Esophagus (tissue), 2 donors: Measurements from ENCODE around the gene TP53BP1. TPM values are rescaled to one million over a fixed set of nuclear protein-coding genes. Genes with fewer than 3 reads are reported as not detected.

Experiments
- H3K27ac ChIP-seq, 2 donors: one replicate each; pipeline ENCODE4 v1.5.1; 2013; ENCODE audit warnings: low read depth in 2 of 2, mild to moderate bottlenecking in 2 of 2, inconsistent platforms in 1 of 2, low read length in 1 of 2, moderate library complexity in 1 of 2
- H3K27me3 ChIP-seq, 2 donors: one replicate each; pipeline ENCODE4 v1.6.1; 2013; ENCODE audit warnings: low read length in 2 of 2, control low read depth in 1 of 2, mild to moderate bottlenecking in 1 of 2; ENCODE audit not compliant: insufficient read depth in 2 of 2, control insufficient read depth in 1 of 2
- H3K36me3 ChIP-seq, 2 donors: one replicate each; pipeline ENCODE4 v1.6.1; 2013; ENCODE audit warnings: low read length in 1 of 2; ENCODE audit not compliant: control insufficient read depth in 2 of 2, insufficient read depth in 2 of 2
- H3K4me1 ChIP-seq, 2 donors: one replicate each; pipeline ENCODE4 v1.6.1; 2013; ENCODE audit warnings: low read length in 1 of 2; ENCODE audit not compliant: control insufficient read depth in 2 of 2, insufficient read depth in 2 of 2
- H3K4me3 ChIP-seq, 2 donors: one replicate each; pipeline ENCODE4 v1.5.1; 2013; ENCODE audit warnings: low read length in 2 of 2, mild to moderate bottlenecking in 2 of 2, low read depth in 1 of 2, moderate library complexity in 1 of 2
- H3K9me3 ChIP-seq, 2 donors: one replicate each; pipeline ENCODE4 v1.6.1; 2013; ENCODE audit warnings: mild to moderate bottlenecking in 2 of 2, low read depth in 1 of 2, low read length in 1 of 2, moderate library complexity in 1 of 2; ENCODE audit not compliant: control insufficient read depth in 2 of 2, insufficient read depth in 1 of 2
- WGBS, 2 donors: extraction: QIAGEN DNeasy Blood & Tissue Kit; methylation state at CpG; one replicate each; pipeline ENCODE4 v1.1.7; 2013; 5-methylcytosine and 5-hydroxymethylcytosine counted together
- polyA plus RNA-seq, 2 donors: library from polyadenylated mRNA; stranded (reverse); fragments of 200-250 nt; gene quantifications; one replicate each; pipeline ENCODE4 v1.2.3, GENCODE V29; 2013
- donor health status: healthy with polysubstance abuse.
- donor health status: Bipolar disorder and iron deficiency.

TP53BP1 gene
- polyA plus RNA-seq, 2 donors, result 6.9 to 7.8 TPM

- Histone ChIP-seq H3K27me3 (no peaks in the 10 kb centered on the region), H3K4me1 (peaks cover 0 to 3% of the 10 kb centered on the region in 2 donors), H3K27ac (no peak overlapping the region), H3K4me3 (peak overlapping the region in 1 of 2 donors; percentile 93), H3K9me3 (no peaks in the 10 kb centered on the region), H3K36me3 (no peaks in the 10 kb centered on the region)
- 61 to 67% methylated on average over 7 of the region's 7 CpGs for WGBS, 2 donors
Measured at GRCh38 chr15:43493703-43494472, 932 bp upstream of the TP53BP1 start.

DNA sequence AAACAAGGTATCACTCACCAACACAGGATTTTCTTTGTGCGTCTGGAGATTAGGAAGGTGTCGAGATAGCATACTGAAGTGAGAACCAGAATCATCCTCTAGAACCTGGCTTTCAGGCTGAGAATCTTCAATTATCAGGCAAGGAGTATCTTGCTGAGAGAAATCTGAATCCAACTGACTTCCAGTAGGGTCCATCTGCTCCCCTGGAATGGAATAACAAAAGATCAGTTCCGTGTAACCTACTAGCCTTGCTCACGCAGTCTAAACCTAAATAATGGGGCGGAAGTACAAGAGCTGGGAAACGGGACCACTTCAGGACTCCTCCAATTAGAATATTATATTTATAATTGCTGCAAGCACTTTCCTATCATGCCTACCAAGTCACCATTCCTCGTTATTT lies 690 bp downstream of the TP53BP1 start:
- peak overlapping the region in 1 of 2 donors; percentile 13 for H3K27ac ChIP-seq
- WGBS, 2 donors, result 10 to 11% methylated on average over 7 of the region's 7 CpGs

DNA sequence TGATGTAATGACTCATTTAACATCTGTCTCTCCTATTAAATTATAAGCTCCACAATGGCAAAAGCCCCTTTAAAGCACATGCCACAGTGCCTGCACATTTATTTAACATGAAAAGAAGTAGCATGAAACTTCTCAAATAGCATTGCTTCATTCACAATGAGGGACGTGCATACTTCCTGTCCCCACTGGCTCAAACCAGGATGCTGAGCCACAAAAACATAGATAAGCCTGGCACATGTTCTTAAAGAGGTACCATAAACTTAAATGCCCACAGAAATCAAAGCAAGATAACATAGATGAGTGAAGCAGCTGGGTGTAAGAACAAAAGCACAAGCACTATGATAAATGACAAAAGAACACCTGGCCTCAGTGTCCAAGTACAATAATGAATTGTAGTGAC lies 3.8 kb downstream of the TP53BP1 start:
- H3K27ac ChIP-seq, result no peak overlapping the region
- peaks cover 0 to 3% of the 10 kb centered on the region in 2 donors for H3K4me1 ChIP-seq
- WGBS, 2 donors, result 18 to 28% methylated on average over 1 of the region's 1 CpG
- no peaks in the 10 kb centered on the region for H3K9me3 ChIP-seq
- H3K27me3 ChIP-seq, result no peaks in the 10 kb centered on the region
- no peaks in the 10 kb centered on the region for H3K36me3 ChIP-seq
- H3K4me3 ChIP-seq, result no peak overlapping the region

More for the DNA sequence above, 690 bp downstream of the TP53BP1 start:
- Histone ChIP-seq H3K4me3 (peak overlapping the region; percentile 90 to 93), H3K27me3 (no peaks in the 10 kb centered on the region), H3K9me3 (no peaks in the 10 kb centered on the region), H3K36me3 (no peaks in the 10 kb centered on the region), H3K4me1 (peaks cover 0 to 3% of the 10 kb centered on the region in 2 donors)

DNA sequence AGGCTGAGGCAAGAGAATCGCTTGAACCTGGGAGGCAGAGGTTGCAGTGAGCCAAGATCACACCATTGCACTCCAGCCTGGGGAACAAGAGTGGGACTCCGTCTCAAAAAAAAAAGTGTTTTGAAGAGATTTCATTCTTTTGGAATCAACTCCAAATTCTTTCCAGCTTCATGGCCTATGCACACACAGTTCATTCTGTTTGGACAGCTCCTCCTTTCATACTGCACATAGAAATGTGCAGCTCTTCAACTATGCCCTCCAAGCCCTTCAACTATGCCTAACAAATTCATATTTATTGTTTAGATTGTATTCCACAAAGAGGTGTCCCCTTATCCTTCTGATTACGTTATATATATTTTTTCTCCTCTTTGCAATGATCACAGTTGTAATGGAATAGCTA lies 4.2 kb downstream of the TP53BP1 start:
- Histone ChIP-seq H3K36me3 (no peaks in the 10 kb centered on the region), H3K27me3 (no peaks in the 10 kb centered on the region), H3K4me3 (no peak overlapping the region), H3K9me3 (no peaks in the 10 kb centered on the region), H3K27ac (no peak overlapping the region), H3K4me1 (peaks cover 0 to 3% of the 10 kb centered on the region in 2 donors)
- 86 to 88% methylated on average over 3 of the region's 3 CpGs for WGBS, 2 donors

GRCh38 chr15:43487271-43487895 lies 5.6 kb downstream of the TP53BP1 start:
- H3K9me3 ChIP-seq, result no peaks in the 10 kb centered on the region
- no peaks in the 10 kb centered on the region for H3K36me3 ChIP-seq
- H3K27ac ChIP-seq, result no peak overlapping the region
- H3K4me3 ChIP-seq, result no peak overlapping the region
- peaks cover 0 to 3% of the 10 kb centered on the region in 2 donors for H3K4me1 ChIP-seq
- no peaks in the 10 kb centered on the region for H3K27me3 ChIP-seq
- WGBS, 2 donors, result 89% methylated on average over 6 of the region's 6 CpGs

DNA sequence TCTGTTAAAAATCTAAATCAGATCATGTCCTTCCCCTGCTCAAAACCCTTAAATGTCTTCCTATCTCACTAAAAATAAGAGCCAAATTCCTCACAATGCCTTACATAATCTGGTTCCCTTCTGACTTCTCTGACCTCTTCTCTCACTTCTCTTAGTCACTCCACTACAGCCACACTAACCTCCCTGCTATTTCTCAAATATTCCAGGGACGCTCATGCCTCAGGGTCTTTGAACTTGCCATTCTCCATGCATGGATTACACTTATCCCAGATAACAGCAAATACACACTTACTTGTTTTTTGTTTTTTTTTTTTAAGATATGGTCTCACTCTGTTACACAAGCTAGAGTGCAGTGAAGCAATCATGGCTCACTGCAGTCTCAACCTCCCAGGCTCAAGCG lies 8.5 kb downstream of the TP53BP1 start:
- 96 to 97% methylated on average over 2 of the region's 2 CpGs for WGBS, 2 donors
- no peak overlapping the region for H3K27ac ChIP-seq
- no peaks in the 10 kb centered on the region for H3K27me3 ChIP-seq
- H3K4me3 ChIP-seq, result no peak overlapping the region
- H3K9me3 ChIP-seq, result no peaks in the 10 kb centered on the region
- H3K4me1 ChIP-seq, result no peaks in the 10 kb centered on the region
- H3K36me3 ChIP-seq, result no peaks in the 10 kb centered on the region

DNA sequence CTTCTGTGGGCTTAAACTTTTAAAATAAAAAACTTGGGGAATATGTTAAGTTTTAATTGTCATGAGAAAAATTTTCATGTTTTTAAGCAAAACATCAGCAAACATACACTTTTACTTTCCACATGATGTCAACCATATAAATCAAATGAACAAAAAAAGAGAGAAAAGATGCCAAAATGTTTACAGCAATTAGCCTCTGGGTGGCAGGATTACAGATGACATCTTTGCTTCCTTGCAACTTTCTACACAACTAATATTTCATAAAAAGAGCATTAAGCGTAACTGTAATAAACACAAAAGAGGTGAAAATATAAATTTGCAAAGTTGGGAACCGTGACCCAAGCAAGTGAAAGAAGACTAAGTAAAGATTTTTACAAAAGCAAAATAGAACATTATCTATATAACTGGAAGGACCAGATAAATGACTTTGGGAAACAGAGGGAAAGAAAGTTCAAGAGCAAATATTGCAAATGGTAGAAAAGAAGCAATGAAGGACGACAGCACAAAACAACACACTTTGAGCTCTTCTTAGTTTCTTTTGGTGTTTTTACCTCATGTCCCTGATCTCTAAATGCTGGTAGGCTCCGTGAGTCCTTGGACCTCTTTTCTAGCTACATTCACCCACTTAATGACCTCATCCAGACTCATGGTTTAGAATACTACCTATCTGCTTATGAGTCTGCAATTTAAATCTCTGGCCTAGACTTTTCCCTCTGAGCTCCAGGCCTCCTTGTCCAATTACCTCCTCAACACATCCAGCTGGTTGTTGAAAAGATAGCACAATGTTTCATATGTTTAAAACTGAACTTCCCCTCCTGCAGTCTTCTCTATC lies 9.4 kb downstream of the TP53BP1 start:
- 68 to 72% methylated on average over 4 of the region's 4 CpGs for WGBS, 2 donors
- Histone ChIP-seq H3K9me3 (no peaks in the 10 kb centered on the region), H3K4me3 (no peak overlapping the region), H3K27me3 (no peaks in the 10 kb centered on the region), H3K27ac (no peak overlapping the region), H3K36me3 (peaks cover 0 to 5% of the 10 kb centered on the region in 2 donors), H3K4me1 (no peaks in the 10 kb centered on the region)

DNA sequence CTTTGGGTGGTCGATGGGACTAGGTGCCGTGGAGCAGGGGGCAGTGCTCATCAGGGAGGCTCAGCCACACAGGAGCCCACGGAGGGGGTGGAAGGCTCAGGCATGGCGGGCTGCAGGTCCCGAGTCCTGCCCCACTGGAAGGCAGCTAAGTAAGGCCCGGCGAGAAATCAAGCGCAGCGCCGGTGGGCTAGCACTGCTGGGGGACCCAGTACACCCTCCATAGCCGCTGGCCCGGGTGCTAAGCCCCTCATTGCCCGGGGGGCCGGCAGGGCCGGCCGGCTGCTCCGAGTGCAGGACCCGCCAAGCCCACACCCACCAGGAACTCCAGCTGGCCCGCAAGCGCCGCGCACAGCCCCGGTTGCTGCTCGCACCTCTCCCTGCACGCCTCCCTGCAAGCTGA lies 19.1 kb downstream of the TP53BP1 start:
- Histone ChIP-seq H3K4me3 (no peak overlapping the region), H3K36me3 (peaks cover 4 to 16% of the 10 kb centered on the region in 2 donors), H3K4me1 (no peaks in the 10 kb centered on the region), H3K27ac (no peak overlapping the region), H3K9me3 (peaks cover 0 to 3% of the 10 kb centered on the region in 2 donors), H3K27me3 (no peaks in the 10 kb centered on the region)
- WGBS, 2 donors, result 96 to 98% methylated on average over 18 to 25 of the region's 25 CpGs

- Histone ChIP-seq H3K4me3 (no peak overlapping the region), H3K27me3 (no peaks in the 10 kb centered on the region), H3K4me1 (no peaks in the 10 kb centered on the region), H3K9me3 (peaks cover 0 to 3% of the 10 kb centered on the region in 2 donors), H3K36me3 (peaks cover 4 to 12% of the 10 kb centered on the region in 2 donors), H3K27ac (no peak overlapping the region)
Measured at GRCh38 chr15:43471975-43472374, 21.0 kb downstream of the TP53BP1 start.
